Islet of Langerhans (tissue), 1 donor: ENCODE data around the gene COL19A1.

Experiments used
- FAIRE-seq: peaks from one replicate; lab custom pipeline; 2011; peaks lifted over from hg19 to GRCh38; lab: Jason Lieb, UNC

The COL19A1 gene

DNA sequence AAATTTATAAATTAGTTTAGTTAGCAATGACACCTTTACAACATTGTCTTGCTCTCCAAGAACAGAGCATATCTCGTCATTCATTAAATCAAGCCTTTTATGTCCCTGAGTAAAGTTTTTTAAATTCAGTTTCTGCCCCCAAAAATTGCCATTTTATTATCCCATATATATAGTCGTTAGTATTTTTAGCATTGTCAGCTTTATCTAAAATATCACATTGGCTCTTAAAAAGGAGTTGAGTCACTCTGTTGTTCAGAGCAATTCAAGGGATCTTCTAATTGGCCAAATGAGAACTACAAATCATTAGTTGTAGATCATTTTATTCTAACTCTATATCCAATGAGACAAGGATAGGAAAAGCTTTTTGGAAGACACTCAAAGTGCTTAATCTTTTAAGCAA lies 309.4 kb downstream of the COL19A1 start:
- FAIRE-seq, result no peak

DNA sequence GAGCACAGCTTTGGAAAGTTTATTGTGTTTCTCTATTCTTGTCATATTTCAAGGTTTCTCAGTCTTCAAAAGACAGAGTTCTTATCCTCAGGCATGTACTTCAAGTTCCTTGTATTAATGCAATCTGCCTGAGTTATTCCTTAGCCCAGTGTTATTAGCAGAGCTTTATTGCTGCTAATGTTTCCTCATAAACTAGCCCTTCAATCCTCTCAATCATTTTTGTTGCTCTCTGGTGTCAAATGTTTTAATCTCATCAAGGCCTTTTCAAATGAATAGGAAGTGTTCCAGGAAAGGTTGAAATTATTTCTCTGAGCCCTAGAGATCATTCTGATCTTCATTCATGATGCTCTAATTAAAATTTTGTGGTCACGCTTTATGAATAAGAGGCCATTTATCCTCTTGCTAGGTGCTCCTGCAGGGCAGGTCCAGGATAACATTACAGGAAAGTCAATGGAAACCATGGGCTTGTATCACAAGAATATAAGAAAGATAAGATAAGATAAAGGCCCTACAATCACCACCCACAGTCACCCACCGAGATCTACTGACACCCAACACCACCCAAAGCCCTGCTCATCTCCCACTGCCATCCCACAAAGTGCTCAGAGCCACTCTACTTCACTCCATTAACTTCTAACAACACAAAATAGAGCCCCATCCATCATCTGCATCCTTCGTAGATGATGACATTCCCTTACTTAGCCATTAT lies 310.6 kb downstream of the COL19A1 start:
- no peak for FAIRE-seq

DNA sequence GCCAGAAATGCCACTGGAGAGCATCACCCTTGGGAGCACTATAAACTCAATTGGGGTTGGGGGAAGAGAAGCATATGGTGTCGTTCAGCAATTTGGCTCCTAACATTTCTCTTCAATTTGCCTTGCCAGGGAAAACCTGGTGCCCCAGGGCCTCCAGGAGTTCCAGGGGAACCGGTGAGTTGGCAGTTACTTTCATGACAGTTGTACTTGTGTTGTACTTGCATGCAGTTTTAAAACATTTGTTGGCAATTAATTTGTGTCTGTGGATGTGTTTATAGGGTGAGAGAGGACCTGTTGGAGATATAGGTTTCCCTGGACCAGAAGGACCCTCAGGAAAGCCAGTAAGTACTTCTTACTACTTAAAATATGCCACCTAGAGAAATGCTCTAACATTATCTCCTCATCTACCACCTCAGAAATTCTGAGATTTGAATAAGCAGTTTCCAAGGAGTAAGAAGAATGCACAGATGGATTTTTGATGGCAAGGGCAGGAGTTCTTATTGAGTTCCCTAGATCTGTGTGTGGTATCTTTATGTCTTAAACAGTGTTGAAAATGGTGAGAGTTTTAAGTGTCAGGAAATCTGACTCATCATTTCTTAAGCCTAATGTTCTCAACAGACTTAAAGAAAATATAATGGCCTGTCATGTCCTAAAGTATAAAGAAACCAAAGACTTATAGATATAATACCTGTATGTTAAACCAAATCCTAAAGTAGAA lies 314.0 kb downstream of the COL19A1 start:
- no peak for FAIRE-seq

DNA sequence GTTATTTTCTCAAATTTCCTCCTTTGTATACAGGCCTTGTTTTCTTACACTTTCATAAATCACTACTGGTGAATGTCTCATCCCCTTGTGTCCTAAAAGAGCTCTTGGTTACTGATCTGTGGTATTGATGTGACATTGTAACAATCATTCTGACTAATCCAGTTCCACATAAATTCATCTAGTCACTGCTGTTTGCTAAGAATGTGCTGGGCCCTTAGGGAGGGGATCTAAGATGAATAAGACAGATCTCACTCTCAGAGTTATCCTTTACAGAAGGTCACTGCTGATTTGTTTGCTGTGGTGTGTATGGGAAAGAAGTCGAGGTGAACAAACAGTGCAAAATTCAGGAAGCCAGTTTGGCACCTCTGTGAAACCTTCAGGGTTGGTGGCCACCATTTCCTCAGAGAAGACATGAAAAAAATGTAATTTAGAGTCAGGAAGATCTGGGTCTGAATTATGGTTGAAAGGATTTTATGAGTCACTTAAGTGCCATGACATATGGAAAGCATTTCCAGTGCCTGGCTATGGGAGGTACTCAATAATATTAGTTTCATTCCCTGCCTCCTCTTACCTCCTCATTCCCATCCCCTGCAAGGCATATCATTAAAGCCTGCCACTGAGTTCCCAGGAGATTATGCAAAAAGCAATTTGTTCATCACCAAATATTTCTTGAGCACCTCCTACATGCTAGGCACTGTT lies 314.7 kb downstream of the COL19A1 start:
- no peak for FAIRE-seq

DNA sequence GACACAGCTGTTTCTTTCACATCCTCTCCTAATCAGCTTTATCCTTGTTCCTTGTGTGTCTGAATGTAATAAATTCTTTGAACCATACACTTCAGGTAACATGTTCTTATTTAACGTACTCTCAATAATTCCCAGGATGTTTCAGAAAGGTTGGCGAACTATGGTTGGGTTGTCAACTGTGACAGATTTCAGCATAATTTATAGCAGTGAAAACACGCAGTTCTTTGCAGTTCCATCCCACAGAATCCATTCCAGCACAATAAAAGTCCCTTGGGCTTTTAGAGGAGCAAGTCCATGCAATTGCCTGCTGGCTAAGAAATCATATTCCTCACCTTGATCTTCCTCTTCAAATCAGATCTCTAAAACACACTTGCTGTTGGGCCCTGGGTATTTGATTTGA lies 317.2 kb downstream of the COL19A1 start:
- FAIRE-seq, result no peak

DNA sequence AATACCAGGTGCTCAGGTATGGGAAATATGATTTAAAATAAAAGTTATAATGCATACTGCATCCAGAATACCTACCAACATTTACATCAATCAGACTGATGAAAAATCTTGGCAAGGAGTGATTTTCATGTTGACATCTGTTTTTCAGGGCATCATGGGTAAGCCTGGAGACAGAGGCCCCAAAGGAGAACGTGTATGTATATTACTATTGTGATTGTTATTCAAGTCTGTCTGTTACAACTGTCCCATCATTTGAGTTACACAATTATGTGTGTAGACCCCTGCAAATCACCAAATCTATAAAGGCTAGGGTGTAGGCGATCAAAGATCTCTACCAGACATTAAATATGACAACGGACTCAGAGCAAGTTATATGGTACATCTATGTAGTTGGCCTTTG lies 318.4 kb downstream of the COL19A1 start:
- no peak for FAIRE-seq

DNA sequence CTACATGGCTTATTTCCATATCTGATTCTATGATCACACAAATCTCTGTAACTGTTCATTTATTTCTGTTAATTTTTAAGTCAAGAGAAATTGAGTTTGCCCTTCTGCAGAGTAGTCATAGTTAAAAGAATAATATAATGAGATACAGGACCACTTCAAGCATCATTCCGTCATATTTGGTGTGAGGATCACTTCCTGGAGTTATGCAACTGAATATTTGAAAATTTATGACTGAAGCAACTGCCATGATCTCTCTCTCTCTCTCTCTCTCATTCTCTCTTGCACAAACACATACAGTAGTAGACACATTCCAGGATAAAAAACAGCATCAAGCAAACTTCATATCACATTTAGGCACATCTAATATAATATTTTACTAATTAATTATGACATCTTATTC lies 320.1 kb downstream of the COL19A1 start:
- FAIRE-seq, result no peak

DNA sequence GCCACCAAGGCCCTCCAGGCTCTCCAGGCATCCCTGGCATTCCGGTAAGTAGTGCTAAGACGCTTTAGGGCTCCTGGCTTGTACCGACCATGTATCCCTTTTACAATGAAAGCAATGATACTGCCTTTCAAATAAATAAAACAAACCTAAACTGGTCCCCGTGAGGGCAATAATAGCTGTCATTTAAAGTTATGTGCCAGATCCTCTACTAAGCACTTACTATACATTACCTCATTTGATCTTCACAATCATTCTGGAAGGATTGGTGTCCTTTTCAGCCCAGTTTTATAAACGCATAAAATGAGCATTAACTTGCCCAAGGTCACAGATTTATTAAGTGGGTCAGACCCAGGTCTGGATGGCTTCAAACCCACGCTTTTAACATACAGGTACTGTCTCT lies 321.8 kb downstream of the COL19A1 start:
- FAIRE-seq, result no peak

DNA sequence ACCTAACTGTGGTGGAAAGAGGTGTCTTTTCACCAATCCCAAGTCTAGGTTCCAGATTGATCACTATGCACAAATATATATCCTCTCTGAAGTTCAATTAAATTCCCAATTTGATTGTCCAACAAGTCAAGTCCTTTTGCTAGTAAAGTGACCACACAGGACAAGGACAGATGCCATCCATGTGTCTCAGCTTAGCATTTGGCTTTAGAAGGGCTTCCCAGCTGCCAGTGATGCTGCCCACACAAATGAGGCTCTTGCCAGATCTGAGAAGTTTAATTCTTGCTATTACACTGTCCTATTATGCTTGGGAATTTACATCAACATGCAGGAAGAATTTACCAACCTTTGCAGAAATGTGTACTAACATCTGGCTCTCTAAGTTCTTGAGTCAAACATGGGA lies 328.1 kb downstream of the COL19A1 start:
- FAIRE-seq, result no peak

DNA sequence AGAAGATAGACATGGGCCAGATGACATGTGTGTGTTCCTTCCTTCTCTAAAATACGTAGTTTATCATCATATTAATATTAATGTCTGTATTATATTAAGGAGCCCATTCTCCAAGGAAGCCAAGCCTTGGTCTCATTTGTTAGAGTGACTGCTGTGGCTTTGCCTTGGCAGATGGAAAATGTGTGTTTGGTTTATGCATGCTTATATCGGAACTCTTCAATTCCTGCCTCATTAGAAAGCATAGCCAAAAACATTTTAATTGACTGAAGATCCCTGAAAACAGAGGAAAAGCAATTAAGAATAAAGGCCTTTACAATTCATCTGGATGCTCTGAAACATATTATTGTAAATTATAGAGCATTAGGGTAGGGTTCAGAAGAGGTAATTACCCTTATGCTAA lies 330.2 kb downstream of the COL19A1 start:
- no peak for FAIRE-seq

DNA sequence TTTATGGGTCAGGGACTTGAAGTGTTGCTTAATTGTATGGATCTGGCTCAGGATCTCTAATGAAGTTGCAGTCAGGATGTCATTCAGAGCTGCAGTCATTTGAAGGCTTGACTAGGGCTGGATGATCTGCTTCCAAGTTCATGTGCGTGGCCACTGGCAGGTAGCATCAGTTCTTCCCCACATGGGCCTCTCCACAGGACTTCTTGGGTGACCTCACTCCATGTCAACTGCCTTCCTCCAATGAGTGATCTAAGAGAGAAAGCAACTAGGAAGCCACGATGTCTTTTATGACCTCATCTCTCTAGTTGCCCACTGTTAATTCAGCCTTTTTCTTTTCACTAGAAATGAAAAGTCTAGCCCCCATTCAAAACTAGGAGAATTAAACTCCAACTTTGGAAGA lies 332.4 kb downstream of the COL19A1 start:
- no peak for FAIRE-seq

DNA sequence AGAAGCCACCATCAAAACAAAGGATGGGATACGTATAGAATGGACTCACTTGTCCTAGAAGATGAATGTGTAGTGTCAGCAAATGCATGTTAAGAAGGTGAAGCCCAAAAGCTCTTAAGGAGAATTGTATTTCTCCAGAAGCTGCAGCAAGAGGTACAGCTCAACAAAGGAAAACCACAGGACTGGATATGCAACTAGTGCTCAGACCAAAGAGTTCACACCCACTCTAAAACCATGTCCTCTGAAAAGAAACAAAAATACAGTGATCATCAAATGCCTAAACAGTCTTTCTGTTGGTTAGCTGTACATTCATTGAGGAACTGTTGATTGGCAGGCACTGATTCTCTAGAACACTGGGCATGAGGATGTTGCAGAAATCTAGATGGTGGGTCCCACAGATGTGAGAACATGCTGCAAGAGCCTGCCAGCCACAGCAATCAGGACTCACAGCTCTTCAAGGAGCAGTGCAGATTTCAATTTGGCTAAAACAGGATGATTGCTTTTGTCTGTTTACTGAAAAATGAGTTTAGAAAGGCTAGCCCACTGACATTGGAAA lies 342.0 kb downstream of the COL19A1 start:
- no peak for FAIRE-seq

DNA sequence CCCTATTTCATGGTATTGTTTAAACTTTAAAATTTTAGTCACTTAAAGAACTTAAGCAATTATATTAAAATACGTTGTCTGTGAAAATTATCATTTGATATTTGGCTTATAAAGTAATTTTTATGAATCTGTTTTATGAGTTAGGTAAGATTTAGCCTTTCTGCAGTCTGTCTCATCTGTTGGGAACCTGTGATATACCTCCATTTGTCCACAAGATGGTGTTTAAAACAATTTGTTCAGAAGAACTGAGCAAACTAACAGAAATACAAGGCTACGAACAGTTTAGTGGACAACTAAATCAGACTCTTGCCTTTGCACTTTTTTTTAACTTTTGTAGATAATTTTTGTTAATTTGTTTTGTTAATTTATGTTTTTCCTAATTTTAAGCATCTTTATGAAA lies 344.1 kb downstream of the COL19A1 start:
- FAIRE-seq, result peak; percentile 62

DNA sequence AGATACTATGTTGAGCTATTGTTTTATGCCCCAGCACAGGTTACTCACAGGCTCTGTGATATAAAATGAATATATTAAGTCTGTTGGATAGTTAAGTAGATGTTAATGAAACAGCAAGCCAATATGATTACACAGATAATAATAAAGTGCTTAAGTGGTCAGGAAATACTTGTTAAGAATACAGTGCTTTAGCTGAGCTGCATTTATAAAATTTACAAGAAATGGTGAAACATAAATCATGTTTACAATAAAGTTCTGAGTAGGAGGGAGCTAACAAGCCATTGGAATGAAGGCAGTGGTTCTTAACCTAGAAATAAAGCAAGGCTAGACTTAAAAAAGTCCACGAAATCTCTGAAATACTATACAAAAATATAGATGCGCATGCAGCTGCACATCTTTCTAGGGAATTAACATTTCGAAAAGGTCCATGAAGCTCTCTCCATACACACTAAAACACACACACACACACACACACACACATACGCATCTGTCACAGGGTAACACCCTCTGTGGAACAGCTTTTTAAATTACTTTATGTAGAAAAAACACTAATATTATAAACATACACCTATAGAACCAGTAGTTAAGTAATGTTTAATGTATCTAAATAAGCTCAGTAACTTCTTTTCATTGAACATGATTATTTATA lies 349.2 kb downstream of the COL19A1 start:
- no peak for FAIRE-seq

DNA sequence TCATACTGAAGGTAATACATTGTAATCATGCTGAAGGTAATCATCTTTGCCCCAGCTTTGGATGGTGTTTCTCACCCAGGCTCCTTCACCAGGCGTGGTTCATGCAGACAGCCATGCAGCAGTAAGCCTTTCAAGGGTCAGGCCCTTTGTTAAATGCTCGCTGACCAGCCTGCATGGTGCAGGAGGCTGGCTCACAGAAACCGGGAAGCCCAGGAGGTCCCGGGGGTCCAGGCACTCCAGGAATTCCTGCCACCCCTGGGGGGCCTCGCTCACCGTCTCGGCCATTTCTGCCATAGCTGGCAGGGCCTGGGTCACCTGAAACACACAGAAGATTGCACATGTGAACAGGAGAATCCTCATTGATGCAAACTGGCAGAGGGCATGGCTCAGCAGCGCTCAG lies 350.4 kb downstream of the COL19A1 start:
- FAIRE-seq, result no peak

DNA sequence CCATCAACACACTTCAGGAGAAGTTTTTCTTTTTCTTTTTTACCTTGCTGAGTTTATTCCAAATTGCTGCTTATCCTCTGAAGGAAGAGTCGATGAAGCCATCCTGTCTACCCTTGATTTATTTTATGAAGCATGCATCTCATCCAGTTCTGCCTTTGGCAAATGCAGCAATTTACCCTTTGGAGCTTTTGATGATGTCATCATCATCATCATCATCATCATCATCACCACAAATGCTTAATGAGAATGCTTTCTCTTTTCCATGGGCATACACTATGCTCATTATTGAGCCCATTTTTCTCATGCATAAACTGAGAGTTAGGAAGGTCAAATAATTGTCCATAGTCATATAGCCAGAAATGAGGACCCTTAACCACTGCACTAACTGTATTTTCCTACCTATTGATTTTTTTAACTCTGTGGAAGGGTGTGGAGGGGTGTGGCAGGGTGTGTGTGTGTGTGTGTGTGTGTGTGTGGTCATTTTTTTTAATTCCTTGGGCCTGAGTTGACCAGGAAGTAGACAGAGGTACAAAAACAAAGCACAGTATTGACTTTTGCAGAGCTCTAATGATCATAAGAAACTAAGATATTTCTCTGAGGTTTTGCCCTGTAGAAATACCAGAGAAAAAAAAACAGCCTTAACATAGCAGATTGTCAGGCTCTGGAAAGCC lies 353.7 kb downstream of the COL19A1 start:
- FAIRE-seq, result no peak

DNA sequence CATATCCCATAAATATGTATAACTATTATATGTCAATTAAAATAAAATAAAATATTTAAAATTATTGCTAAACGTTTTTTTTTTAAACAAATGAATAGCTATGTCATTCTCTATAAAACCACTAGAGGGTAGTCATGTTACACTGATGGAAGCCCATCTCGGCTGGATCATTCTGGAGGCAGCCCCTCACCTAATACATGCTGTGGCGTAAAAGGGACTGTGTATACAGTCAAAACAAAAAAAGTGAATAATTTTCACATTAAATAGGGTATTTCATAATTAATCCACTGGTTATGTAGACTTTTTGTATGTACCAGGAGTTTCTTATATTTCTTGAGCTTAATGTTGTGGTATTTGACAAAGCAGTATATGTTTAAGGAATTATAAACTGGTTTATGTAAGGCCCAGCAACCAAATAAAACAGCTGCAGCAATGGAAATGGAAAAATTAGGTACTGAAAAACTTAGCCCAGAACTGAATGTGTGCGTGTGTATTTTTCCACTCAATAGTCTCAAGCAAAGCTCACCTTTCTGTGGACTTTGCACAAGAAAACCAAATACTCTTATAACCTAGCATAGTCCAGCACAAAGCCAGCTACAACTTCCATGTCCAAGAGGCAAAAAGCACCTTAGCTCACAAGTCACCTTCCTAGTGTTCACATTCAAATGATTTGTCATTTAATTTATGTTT lies 354.8 kb downstream of the COL19A1 start:
- FAIRE-seq, result peak; percentile 96

DNA sequence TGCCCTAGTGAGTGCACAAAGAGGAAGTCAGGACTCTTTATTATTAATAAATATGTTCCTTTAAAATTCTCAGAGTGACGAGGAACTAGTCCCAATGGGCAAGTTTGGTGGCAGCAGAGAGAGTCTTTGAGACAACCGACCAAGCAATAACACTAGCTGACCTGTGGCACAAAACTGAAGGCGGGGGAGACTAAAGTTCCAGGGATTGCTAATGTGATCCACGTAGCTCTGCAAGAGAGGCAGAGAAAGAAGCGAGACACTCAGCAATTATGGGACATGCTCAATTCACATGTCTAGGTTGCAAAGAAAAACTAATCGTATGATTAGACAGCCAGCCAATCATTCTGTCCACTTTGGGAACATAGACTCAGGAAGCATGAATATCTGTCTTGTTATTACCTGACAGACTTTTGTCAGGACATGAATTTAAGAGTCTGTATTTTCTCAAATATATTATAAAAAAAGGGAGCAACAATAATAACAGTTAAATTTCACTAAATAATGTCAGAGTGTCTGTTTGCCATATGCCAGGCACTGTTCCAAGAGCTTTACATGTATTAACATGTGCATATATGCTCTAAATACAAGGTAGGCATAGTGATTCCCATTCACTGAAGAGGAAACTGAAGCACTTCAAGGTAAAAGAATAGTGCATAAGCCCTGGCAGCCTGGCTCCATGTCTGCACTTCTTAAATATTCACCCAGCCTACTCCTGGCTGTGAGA lies 355.5 kb downstream of the COL19A1 start:
- no peak for FAIRE-seq

DNA sequence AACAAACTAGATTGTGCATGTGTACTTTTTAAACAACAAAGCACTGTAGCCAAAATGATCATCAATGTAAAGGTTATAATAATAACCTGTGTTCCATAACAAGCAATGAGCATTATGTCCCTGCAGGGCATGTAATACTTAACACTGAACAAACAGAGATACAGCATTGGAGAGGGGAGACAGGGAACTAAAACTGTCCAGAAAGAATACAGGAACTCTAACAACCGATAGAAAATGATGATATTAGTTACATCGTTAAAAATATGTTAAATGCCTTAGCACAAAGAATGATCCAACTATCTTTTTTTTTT lies 356.0 kb downstream of the COL19A1 start:
- no peak for FAIRE-seq

DNA sequence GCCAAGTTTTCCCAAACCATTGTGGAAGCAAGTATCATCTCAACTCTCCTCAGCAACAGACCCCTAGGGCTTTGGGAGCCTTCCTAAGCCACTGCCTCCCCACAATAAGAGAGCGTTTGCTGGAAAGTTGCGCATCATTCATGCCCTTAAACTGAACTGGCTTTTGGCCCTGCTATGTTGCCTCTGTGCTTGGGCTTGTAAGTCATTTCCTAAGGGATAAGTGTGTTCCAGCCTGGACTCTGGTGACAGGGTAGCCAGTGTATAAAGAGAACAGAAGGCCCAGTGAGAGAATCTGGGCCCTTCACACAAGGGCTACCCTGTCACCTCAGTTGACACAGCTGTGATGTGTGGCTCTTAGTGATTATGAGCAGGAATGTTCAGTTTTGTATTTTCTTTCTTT lies 358.7 kb downstream of the COL19A1 start:
- FAIRE-seq, result no peak

DNA sequence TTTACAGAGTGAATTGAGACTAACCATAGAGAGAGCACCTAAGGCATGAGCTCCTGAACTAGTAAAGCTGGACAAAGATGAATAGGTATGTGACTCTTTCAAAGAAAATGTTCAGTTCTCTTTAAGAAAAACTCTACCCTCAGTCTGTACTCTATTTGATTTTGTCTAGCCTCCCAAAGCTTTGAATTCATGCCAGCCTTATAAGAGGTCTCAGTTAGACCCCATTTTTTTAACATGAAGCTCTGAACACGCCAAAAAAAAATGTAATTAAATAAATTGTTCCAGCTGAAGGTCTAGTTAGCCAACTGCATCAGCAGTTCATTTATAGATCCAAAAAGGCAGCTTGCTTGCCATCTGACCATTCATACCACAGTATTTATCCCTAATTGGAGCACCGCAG lies 365.0 kb downstream of the COL19A1 start:
- FAIRE-seq, result no peak
